Mesenteric fat pad (tissue), 1 donor: ENCODE data around the gene TARBP2. TPM values are rescaled to one million over a fixed set of nuclear protein-coding genes. Genes with fewer than 3 reads are reported as not detected.
"Not testable (repeated sequence)": the region's sequence is repeated elsewhere in the genome, so short reads cannot be mapped to it uniquely, and the experiment has no call there.

ENCODE experiments used
- DNase-seq: peaks from one replicate; pipeline ENCODE4 v3.0.0-alpha.2; 2020; ENCODE audit warnings: low spot score
- total RNA-seq: library from RNA; stranded (reverse); fragmentation: NEBNext Ultra II Directional; extraction: Animal tissue kit (Norgen Biotek cat#: 25700); gene quantifications from one replicate; pipeline ENCODE4 v1.2.1, GENCODE V29; 2021
- donor health status: DM: yes; HTN: yes; CAD: no.

The TARBP2 gene
- total RNA-seq, 1 donor from 2014 or later: 16.8 TPM

GRCh38 chr12:53513712-53514410 is 12.8 kb downstream of the TARBP2 start:
- DNase-seq: no peak

GRCh38 chr12:53514628-53515290 is 13.7 kb downstream of the TARBP2 start:
- no peak for DNase-seq

GRCh38 chr12:53515291-53515680 is 14.2 kb downstream of the TARBP2 start:
- no peak for DNase-seq

DNA sequence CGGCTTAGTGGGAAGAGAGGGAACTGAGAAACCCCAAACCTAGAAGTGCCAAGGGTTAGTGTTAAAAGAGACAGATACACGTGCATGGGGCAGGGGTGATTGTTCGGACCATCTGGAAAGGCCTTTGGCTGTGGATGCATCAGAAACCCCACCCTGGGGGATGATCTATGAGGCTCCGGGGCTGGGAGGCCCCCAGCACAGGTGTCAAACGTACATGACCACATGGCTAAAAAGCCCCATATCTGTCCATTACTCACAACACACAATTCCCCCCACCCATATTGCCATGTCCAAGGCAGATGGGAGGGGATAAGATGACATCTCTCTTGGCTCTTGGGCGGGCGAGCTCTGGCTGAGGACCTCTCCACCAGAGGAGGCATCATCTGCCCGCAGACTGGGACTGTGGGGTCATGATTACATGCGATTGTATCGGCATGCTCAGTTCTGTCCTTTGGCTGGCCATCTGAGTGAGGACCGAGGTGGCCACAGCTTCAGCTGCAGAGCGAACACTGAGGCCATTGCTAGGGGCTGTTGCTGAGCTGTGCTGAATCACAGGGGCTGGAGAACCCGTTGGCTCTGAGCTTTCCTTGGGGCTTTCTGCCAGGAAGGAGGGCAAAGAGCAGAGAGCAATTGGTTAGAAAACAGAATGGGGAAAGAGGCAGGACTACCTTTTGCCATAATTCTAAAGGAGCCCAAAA is 15.8 kb downstream of the TARBP2 start:
- DNase-seq: peak; percentile 45

DNA sequence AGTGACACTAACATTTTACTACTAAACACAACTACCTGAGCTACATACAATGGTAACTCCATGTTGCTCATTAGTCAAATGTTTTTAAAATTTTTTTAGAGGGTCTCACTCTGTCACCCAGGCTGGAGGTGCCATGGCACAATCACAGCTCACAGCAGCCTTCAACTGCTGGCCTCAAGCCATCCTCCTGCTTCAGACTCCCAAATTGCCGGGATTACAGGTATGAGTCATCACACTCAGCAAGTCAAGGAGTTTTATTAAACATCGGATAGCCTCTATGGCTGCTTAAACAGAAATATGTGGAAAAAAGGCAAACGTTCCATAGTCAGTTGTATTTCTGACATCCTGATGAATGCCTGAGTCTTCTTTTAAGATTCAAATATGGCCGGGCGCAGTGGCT is 17.3 kb downstream of the TARBP2 start:
- peak; percentile 24 for DNase-seq

DNA sequence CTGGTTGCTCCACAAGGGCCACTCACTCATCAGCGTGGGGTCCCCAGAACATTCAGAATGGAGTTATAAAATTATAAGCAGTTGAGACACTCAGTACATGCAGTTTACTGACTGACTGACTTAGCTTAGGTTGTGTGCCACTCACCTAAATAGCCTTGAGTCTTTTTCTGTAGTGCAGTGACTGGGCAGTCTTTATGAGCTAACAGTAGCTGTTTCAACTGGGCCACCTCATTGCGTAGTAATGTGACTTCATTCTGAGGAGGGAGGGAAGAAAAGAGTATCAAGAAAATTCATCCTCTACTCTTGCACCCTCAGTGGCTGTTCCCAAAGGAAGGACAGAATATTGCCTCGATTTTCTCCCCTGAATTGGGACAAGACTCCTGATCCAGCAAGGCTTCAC is 22.0 kb downstream of the TARBP2 start:
- no peak for DNase-seq

GRCh38 chr12:53524476-53524875 is 23.4 kb downstream of the TARBP2 start:
- peak; percentile 59 for DNase-seq

- DNase-seq: no peak
These were observed 29.0 kb downstream of the TARBP2 start for GRCh38 chr12:53530061-53530460.

DNA sequence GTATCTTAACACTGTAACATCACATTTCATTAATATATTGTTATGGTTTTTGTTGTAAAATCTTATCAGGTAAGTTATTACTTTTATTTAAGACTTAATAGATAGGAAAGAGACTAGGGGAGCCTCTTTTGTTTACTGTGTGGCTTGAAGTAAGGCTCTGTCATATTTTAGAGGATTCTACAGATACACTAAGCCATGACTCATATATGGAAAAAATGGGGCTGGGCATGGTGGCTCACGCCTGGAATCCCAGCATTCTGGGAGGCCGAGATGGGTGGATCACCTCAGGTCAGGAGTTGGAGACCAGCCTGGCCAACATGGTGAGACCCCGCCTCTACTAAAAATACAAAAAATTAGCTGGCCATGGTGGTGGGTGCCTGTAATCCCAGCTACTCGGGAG is 29.8 kb downstream of the TARBP2 start:
- DNase-seq: no peak

DNA sequence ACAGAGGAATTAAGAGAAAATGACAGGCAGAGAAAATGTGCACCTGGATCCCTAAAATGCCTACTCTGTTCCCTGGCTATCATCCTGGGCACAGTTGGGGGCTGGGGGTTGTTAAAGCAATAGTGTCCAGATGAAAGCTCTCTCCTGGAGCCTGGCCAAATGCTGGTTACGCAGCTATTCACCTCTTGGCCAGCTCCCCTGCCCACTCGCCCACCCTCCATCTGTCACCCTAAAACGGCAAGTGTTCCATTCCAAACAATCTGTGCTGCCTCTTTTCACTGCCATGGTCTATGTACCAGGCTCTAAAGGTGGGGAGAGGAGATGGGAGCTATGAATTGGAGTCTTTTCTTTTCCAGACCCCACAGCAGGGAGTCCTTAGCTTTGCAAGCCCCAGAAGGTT is 30.9 kb downstream of the TARBP2 start:
- no peak for DNase-seq

- no peak for DNase-seq
These were observed 31.7 kb downstream of the TARBP2 start for GRCh38 chr12:53532524-53533445.

DNA sequence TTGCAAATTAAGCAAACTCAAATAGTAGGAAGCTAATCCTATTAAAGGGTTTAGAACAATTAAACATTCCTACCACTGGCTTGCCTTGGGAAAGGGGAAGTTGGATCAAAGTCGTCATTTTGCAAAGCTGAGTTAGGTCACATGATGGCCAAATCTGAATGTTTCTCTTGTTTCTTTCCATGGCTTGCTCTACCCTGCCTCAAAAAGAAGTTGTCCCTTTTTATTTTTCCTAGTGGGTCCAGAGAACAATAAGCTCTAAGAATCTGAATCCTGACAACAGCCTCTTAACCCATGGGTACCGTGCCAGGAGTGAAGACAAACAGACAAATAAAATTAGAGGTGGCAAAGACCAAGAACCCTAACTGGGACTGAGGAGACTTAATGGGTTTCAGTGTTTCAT is 32.4 kb downstream of the TARBP2 start:
- DNase-seq: no peak

- no peak for DNase-seq
These were observed 35.9 kb downstream of the TARBP2 start for GRCh38 chr12:53536962-53537361.

- no peak for DNase-seq
These were observed 37.2 kb downstream of the TARBP2 start for GRCh38 chr12:53538209-53538689.

DNA sequence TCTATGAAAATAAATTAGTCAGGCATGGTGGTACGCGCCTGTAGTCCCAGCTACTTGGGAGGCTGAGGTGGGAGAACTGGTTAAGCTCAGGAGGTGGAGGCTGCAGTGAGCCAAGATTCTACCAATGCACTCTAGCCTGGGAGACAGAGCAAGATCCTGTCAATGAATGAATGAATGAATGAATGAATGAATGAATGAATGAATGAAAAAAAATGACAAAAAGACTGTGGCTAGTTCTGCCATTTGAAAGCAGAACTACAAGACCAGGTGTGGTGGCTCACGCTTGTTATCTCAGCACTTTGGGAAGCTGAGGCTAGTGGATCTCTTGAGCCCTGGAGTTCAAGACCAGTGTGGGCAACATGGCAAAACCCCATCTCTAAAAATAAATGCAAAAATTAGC is 38.4 kb downstream of the TARBP2 start:
- no peak for DNase-seq

- DNase-seq: no peak
These were observed 42.5 kb downstream of the TARBP2 start for GRCh38 chr12:53543539-53543938.

GRCh38 chr12:53548354-53548753 is 47.3 kb downstream of the TARBP2 start:
- DNase-seq: not testable (repeated sequence)

- DNase-seq: not testable (repeated sequence)
These were observed 49.0 kb downstream of the TARBP2 start for GRCh38 chr12:53550131-53550530.

DNA sequence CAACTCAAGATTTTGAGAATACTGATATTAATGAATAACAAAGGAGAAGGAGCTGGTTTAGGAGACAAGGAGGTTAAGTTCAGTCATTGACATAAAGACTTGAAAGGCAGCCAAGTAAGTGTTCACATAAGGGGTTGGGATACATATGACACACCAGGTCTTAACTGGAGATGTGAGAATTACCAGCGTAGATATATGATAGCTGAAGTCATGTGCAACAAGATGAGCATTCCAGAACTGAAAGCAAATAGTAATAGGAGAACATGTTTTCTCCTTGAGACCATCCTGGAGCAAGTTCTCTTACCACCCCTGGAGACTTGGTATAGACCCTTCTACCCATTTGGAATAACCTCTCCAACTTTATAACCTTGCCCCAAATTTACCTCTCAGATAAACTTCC is 49.5 kb downstream of the TARBP2 start:
- no peak for DNase-seq

GRCh38 chr12:53551889-53552291 is 50.8 kb downstream of the TARBP2 start:
- no peak for DNase-seq
